NCI-H2107 (cell line): ENCODE results near the gene SMAD3.

Experiments
- DNase-seq: peaks from one replicate; lab custom pipeline; 2025; lab: John Stamatoyannopoulos, UW

Gene SMAD3

DNA sequence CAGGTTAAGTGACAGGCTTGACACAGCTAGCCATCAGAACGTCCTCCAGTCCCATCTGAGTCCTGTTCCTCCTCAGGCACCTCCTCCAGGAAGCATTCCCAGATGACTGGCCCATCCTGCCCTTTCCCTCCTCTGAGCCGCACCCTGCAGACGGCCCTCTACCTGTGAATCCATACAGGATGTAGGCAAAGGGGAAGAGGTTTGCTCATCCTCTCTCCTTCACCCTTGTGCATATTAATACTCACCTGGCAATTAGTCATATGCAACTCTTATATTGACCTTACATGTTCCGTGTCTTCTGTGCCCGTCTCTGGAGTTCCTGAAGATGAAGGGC lies 61.9 kb downstream of the SMAD3 start:
- DNase-seq, result no peak

GRCh38 chr15:67127965-67128364 lies 62.6 kb downstream of the SMAD3 start:
- no peak for DNase-seq

GRCh38 chr15:67130166-67130565 lies 64.8 kb downstream of the SMAD3 start:
- no peak for DNase-seq

GRCh38 chr15:67130673-67131601 lies 65.5 kb downstream of the SMAD3 start:
- no peak for DNase-seq

GRCh38 chr15:67132276-67132675 lies 66.9 kb downstream of the SMAD3 start:
- DNase-seq, result no peak

- no peak for DNase-seq
Observed at GRCh38 chr15:67133026-67133425, 67.6 kb downstream of the SMAD3 start.

- no peak for DNase-seq
Observed at GRCh38 chr15:67133738-67134066, 68.3 kb downstream of the SMAD3 start.

DNA sequence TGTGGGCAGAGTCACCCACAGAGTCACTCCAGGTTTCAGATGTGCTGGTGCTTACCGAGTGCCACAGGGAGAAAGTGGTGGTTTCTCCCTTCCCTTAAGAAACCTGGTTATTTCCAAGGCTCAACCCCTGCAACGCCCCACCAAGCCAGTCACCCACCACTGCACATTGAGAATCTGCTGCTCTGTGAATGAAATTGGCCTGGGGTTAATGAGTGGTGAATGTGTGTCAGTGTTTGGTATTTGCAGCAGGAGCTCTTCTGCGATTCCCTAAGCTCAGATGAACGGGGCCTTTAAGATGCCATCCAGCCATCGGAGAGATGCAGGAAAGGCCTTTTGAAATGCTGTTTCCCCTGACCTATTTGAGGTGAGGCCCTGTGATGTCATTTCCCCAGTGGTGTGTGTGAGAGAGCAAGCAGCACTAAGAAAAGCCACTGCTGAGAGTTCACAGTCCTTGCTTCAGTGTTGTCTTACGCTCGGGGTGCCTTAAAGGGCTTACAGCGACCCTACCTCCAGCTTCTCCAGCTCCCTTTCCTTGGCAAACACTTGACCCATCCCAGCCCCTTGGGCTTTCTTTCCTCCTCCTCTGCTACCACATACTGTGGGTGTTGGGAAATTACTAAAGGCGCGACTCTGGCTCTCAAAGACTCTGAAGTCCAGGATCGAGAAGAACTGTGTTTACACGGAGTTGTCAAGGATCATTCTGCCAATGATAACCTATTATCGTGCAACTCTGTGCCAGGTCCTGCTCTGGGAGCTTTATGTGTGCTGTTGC lies 68.9 kb downstream of the SMAD3 start:
- DNase-seq, result no peak

DNA sequence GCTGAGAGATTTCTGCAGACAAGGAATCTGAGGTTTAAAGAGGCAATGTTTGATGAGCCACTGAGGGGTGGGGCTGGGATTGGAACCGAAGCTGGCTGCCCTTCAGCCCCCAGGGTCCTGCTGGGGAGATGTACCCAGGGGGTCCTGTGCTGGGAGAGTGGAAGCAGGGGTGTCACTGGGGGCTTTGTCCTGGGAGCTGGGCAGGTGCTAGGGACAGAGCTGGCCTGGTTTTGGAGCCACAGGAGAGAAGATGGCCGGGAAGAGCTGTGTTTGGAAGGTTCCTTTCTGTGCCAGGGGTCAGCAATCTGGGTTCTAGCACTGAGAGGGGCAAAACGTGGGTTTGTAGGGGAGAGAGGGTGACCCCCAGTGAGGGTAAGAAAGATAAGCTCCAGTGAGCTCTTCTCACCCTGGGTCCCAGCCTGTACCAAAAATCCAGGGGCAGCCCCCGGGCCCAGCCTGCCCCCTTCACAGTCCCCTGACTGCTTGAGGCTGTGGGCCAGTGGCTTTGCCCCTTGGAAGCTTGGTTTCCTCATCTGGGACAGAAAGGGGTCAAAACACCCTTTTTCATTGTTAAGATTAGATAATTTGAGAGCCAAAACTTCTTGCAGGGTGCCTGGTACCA lies 69.6 kb downstream of the SMAD3 start:
- no peak for DNase-seq

DNA sequence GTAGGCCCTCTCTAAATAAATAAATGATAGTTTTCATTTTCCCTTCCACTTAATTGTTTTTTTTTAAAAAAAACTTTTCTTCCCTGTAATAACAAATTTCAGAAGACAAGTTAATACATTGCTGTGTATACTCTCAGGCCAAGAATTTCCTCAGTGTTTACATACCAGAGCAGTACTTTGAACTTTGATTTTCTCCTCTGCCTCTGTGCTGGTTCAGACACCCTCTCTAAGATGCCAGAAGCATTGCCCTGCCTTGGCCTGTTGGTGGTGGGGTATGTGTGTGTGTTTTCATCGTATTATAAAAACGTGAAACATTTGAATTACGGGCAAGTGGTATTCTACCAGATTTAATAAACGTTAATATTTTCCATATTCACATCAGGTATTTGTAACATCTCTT lies 70.1 kb downstream of the SMAD3 start:
- no peak for DNase-seq

DNA sequence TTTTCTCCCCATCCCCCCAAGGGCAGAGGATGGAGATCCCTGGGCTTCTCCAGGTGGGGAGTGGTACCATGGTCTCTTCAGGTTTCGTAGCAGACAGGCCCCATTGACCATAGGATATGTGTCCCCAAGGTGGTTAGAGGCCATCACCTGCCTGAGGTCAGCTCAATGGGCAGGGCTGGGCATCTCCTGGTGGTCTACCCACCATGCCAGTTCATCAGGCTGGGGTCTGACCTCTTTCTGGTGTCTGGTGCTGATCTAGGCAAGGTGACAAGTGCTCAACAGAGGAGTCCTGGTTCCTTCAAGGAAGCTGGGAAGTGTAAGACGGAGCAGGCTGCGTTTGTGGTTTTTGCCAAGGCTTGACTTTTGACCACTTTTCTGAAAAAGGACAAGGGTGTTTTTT lies 71.4 kb downstream of the SMAD3 start:
- DNase-seq, result no peak

DNA sequence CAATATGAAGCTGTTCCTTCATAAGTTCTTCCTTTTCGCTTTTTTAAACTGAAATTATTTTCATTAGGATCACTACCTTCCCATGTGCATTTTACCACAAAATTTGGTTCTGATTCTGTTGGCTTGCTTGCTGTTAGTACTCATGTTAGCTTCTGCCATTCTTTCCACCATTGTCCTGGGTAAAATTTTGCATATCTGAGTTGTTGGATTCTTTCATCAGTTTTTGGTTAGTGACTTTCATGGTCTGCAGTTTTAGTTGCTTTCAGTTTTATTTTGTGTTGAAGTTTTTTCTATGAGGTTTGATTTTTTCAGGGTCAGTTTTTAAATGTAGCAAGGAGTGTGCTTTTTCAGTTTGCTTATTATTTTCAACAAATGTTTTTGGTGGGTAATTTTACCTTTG lies 71.9 kb downstream of the SMAD3 start:
- DNase-seq, result no peak

DNA sequence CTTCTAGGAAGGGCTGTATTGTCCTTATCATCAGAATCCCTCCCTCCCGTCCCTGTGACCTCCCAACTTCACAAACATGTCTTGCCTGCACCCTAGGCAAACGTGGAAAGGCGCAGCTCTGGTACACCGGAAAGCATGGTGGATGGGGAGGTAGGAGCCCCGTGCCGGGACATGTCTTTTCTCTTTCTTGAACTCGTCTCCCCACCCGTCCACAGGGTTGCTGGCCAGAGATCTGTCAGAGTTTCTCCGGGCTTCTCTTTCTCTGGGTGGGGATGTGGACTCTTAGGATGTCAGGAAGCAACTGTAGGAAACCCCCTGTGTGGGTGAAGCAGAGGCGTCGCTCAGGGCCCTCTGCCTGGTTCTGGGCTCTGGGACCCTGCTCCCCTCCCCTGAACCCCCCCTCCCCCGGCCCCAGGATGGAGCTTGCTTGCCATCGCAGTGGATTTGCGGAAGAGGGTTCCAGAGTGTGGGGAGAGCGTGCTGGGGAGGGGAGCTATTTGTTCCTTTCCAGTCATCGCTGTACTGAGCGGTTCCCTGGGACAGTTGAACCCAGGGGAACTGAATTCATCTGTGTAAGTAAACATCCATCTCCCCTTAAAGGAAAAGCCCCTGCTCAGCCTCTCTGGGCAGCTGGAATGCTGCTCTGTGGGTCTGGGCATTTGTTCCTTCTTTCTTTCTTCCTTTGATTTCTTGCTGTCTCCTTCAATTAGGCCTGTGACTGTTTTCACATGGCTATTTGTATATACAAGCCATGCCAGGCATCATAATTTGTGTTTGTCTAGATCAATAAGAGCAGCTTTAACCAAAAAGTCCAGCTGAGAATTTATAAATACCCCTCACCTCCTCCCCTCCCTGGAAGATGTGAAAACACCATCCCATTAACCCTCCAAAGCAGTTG lies 72.8 kb downstream of the SMAD3 start:
- no peak for DNase-seq

- no peak for DNase-seq
Observed at GRCh38 chr15:67138891-67139855, 73.8 kb downstream of the SMAD3 start.

- DNase-seq, result no peak
Observed at GRCh38 chr15:67140078-67140833, 74.9 kb downstream of the SMAD3 start.

DNA sequence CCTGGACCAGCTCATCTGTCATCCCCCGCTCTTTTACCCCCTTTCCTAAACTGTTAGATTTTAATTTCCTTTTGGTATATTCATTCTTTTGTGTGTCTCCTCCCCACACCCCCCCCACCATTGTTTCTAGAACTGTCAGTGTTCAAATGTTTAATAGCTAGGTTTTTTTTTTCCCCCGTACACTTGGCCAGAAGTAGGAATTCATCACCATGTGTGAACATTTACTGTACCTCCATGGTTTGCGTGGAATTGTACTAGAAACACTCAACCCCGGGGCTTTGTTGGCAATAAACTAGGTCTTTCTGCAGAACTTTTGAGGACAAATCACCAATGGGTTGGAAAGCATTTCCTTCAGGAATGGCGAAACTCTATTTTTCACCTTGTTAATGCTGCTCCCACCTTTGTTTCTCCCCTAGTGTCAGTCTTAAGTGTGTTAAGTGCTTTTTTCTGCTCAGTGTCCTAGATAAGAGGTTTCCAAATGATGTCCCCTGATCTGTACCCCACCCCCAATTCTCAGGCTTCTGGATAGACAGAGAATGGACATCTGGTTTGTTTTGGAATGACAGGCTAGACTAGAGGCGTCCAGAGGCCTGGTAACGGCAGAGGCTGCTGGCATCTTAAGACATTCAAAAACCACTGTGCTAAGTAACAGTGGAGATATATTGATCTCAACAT lies 76.8 kb downstream of the SMAD3 start:
- no peak for DNase-seq

DNA sequence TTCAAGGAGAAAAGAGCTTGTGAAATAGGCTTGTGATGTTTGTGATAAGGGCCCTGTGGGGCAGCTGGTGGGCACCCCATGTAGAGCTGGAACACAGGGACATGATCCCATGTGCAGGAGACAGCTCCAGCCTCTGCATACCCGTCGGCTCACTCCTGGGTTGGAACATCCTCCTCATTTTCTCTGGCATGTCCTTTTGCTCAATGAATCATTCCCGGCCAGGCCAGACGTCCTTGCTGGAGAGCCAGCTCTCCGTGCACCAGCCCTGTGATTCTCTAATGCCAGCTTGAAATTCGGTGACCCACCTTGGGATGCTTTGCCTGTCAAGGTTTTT lies 77.3 kb downstream of the SMAD3 start:
- no peak for DNase-seq

GRCh38 chr15:67143646-67144045 lies 78.2 kb downstream of the SMAD3 start:
- DNase-seq, result no peak

DNA sequence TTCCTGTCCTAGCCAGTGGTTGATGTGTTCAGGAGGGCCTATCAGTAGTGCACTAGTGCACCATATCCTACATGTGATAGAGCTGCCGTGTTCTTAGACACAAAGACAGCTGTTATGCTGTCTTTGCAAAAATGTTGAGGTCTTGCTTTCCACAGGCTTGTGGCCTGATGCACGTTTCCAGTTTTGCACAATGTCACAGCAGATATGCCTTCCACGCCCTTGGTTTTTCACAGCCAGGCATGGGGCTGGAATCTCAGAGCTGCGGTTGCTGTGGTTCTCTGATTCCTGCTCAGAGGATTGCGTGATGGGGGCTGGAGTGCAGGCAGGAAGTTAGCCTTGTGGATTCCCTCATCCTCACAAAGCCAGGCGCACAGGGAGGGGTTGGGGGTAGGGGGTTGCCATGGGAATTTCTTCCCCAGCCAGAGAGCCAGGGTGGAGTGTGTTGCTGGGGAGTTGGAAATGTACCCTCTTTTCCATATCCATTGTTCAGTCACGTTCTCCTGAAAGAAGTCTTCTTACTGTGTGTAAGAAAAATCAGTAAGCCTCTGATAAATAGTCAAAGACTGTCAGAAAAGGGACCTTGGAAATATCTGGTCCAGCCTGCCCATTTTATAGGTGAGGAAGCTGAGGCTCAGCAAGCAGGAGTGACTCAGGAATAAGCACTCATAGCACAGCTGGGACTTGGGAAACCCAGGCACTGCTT lies 79.4 kb downstream of the SMAD3 start:
- DNase-seq, result no peak
